CD4-positive, alpha-beta T cell treated with Interleukin-15 for 4 hours (primary cell): ENCODE measurements around the gene DISP3.

ENCODE experiments used
- DNase-seq: peaks from one replicate; pipeline ENCODE4 v3.0.0-alpha.2; 2020; ENCODE audit warnings: low spot score

The DISP3 gene

DNA sequence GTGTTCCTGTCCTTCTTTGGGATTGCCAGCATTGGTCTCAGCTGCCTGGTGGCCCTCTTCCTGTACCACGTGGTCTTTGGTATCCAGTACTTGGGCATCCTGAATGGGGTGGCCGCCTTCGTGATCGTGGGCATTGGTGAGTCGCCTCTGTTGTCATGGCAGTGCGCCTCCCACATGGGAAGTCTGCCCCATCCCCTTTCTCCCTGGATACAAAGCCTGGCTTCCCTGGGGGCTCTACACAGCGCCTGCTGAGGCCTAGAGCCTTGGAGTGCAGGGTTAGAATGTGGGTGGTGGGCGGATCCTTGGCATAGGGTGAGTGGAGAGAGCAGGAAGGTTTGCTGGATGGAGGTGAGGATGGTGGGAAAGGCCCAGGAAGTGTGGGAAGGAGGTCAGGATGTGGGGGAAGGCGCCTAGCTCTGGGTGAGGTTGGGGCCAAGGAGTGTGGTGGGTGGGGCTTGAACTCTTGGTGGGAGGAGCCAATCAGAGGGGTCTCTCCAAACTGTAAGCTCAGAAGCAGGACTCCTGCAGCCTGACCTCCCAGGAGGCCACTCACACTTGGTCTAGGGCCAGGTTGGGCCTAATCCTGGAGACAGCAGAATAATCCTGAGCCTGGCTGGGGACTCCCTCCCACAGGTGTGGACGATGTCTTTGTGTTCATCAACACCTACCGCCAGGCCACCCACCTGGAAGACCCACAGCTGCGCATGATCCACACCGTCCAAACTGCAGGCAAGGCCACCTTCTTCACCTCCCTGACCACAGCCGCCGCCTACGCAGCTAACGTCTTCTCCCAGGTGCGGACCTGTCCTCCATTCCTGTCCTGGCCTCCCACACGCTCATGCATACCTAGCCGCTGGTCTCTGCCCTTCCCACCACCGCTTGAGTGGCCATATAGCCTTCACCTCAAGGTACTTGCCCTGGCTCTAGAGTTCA lies 36.7 kb downstream of the DISP3 start:
- DNase-seq, result no peak

GRCh38 chr1:11516961-11517635 lies 38.1 kb downstream of the DISP3 start:
- DNase-seq, result no peak

DNA sequence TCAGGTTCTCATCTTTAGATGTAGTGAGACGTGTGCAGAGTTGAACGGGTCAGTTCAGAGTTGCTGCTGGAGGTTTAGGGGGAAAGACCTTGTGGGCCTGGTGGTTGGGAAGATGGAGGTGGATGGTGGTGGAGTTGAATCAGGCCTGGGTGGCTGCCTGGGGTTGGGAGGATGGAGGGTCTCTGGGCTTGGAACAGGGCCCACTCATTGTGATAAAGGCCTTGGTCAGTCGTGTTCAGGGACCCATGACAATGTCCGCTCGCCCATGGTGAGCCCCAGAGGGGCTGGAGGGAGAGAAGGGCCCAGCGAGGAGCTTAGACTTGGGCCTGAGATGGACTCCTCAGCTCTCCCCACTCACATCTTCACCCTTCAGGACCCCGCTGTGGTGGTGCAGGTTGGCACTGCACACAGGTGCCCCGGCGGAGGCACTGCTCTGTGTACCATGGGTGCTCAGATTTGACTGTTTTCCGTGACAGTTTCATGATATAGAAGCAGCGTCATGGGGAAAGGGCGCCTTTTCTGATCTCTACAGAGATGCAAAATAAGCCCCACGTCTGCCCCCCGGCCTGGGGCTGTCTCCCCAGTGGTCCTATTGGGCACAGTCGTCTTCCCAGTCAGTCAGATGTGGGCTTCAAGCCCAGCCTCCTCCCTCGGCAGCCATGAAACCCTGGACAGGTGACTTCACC lies 39.2 kb downstream of the DISP3 start:
- DNase-seq, result no peak

DNA sequence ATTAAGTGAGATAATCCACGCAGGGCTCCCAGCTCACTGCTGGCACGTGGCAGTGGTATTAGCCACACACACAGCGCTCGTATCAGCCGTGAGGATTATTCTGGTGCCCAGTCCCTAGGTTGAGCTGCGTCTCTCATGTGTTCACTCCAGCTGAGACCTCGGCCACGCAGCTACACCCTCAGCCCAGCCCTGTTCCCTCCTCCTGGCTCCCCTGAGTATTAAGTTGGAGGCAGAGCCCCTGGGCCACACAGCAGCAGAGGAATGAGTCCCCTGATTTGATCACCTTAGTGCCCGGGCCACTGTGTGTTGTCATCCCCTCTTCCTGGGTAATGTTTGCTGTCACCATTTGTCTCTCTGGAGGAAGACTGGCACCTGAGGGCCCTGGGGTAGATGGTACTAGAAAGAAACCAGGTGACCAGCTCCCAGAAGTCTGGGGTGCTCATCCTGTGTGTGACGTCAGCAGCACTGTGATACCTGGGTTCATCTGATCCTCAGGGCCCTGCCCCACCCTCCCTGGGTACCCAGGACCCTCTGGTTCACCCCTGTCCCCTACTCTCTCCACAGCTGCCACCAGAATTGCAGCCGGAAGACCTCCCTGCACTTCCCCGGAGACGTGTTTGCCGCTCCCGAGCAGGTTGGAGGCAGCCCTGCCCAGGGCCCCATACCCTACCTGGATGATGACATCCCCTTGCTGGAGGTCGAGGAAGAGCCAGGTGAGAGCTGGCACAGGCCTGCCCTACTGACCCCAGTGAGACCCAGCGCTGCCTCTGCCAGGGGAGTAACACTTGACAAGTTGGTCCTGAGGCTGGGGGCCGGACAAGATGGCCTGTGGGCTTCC lies 40.1 kb downstream of the DISP3 start:
- no peak for DNase-seq

DNA sequence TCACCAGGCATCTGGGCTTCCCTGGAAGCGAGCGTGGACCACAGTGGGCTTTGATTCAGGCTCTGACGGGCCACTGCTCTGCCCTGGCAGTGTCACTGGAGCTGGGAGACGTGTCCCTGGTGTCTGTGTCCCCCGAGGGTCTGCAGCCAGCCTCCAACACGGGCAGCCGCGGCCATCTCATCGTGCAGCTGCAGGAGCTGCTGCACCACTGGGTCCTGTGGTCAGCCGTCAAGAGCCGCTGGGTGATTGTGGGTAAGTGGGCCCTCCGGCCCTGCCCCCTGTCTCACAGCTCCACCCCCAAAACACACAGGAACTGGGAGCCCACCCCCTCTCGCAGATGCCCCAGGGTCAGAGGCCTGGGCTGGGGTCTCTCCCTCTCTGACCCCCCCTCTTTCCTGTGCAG lies 40.7 kb downstream of the DISP3 start:
- DNase-seq, result no peak

DNA sequence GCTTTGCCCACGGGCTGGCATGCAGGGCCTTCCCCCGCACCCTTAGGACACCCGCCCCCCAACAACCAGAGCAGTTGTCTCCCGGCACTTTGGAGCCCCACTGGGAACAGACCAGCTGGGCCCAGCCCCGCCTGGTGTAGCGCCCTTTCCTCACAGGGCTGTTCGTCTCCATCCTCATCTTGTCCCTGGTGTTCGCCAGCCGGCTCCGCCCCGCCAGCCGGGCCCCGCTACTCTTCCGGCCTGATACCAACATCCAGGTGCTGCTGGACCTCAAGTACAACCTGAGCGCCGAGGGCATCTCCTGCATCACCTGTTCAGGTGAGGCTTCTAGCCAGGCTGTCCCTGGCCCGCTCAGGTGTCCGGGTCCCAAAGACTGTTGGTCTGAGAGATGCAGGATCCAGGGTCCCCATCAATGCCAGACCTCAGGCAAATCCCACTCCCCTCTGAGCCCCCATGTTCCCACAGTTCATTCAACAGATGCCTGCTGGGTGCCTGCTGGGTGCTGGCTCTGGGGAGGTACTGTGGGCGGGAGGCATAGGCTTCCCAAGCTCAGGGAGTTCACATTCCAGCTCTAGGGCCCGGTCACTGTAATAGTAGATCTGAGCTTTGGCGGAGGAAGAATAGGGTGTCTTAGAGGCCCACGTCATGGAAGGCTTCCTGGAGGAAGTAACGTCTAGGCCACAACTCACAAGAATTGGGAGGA lies 41.7 kb downstream of the DISP3 start:
- DNase-seq, result no peak

- DNase-seq, result no peak
Observed at GRCh38 chr1:11521582-11522399, 42.8 kb downstream of the DISP3 start.

- no peak for DNase-seq
Observed at GRCh38 chr1:11522400-11523235, 43.7 kb downstream of the DISP3 start.

DNA sequence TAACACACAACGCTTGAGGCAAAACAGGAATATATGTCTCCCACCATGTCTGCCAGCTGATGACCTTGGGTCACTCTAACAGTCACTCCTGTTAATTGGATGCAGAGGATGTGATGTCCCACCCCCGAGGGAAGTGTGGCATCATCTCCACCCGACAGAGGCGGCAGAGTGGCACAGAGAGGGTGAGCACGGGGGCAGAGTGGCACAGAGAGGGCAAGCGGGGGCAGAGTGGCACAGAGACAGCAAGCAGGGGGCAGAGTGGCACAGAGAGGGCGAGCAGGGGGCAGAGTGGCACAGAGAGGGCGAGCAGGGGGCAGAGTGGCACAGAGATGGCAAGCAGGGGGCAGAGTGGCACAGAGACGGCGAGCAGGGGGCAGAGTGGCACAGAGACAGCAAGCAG lies 44.3 kb downstream of the DISP3 start:
- no peak for DNase-seq

DNA sequence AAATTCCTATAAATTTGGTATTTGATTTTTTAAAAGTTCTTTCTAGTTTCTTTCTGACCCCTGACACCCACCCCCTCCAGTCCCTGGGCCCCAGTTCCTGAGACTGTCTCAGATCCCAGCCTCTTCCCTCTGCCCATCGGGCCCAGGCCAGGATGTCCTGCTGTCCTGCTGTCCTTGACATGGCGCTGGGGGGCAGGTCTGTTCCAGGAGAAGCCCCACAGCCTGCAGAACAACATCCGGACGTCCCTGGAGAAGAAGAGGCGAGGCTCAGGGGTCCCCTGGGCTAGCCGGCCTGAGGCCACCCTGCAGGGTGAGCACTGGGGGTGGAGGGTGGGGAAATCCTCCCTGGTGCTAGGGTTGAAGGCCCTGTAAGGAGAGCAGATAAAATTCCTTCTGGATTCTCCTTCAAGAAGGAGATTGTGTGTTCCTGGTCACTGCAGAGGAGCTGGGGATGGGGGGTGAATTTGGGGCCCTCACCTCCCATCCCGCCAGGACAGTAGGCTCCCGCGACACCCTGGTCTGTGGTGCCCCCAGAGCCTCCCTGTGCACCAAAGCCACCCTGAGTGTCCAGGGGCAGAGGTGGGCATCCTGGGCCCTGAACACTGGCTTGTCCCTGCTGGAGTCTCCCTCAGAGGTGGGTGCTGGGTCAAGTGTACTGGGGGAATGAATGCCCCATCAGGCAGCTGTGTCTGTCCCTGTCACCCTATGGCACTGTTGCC lies 45.0 kb downstream of the DISP3 start:
- no peak for DNase-seq

DNA sequence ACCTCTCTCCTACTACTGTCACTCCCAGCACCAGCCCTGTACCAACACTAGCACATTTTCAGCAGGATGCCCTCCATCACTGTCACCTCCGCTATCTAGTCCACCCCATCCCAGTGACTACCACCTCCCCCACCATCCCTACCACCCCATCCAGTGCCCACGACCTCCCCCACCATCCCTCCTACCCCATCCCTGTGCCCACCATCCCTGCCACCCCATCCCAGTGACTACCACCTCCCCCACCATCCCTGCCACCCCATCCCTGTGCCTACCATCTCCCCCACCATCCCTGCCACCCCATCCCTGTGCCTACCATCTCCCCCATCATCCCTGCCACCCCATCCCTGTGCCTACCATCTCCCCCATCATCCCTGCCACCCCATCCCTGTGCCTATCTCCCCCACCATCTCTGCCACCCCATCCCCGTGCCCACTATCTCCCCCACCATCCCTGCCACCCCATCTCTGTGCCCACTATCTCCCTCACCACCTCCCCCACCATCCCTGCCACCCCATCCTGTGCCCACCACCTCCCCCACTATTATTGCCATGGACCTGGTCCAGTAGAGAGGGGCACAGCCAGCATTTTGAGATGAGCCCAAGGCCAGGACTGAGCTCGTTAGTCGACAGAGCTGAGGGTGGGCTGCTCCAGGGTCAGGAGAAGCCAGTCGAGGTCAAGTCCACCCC lies 45.7 kb downstream of the DISP3 start:
- DNase-seq, result no peak

GRCh38 chr1:11525151-11525505 lies 46.2 kb downstream of the DISP3 start:
- DNase-seq, result no peak

- DNase-seq, result no peak
Observed at GRCh38 chr1:11525516-11525915, 46.6 kb downstream of the DISP3 start.

DNA sequence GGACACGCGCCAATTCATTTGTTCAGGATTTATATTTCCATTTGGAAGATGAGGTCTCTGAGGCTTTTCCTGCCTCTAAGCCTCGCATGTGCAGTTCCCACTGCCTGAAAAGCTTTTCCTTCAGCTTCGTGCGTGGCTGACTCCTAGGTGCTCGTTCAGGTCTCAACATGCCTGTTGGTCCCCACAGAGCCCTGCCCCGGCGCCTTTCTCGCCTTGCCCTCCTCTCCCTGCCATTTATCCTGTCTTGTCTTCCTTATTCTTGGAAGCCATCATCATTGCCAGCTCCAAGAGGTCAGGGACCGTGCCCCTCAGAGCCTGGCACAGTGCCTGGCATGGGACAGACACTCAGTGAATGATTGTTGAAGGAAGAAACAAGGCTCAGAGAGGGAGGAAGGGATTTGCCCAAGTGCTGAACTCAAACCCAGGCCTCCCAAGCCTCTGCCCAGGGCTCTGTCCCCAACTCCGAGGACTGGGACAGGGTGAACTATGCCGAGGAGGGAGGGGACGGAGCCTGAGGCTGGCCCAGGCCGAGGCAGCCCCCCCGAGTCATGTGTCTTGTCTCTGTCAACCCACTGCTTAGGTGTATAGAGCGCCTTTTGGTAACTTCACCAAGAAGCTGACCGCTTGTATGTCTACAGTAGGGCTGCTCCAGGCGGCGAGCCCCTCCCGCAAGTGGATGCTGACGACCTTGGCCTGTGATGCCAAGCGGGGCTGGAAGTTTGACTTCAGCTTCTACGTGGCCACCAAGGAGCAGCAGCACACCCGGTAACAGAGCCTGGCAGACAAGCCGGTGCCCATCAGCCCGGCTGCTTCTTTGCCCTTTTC lies 47.3 kb downstream of the DISP3 start:
- no peak for DNase-seq

DNA sequence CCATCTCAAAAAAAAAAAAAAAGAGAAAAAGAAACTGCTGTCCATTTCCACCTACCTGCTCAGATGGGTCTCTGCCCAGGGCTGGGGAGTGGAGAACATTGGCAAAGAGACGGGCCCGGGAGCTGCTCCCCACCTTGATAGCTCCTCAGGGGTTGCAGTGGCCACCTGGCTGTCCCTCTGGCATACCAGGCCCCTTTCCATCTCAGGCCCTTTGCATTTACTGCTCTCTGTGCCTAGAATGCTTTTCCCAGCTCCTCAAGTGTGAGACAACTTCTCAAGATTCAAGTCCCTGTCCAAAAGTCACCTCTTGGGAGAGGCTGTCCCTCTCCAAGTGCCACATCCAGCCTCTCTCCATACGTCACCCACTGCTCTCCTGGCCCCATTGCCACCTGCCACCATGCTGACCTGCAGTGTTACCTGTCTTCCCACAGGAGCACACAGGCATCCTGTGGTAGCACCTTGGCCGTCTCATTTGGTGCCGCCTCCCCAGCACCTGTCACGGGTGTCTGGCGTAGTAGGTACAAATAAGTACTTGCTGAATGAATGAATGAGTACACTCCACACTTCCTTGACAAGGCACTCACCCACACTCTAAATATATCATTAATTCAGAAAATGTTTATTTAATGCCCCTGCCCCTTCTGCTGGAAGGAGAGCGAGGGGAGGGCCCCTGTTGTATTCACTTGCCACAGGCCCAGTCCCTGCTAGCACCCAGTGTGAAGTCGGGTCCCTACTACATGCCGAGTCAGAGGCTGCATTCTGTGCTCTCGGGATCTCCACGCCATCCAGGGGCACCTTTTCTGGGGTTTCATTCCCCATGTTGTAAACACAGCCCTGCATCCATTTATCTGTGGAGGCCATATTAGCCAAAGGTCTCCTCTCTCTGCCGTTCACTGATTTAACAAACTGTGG lies 48.8 kb downstream of the DISP3 start:
- no peak for DNase-seq

GRCh38 chr1:11528611-11529261 lies 49.8 kb downstream of the DISP3 start:
- DNase-seq, result no peak
